Hepatocyte (in vitro differentiated cells): ENCODE measurements around the gene PTPN12. TPM values are rescaled to one million over a fixed set of nuclear protein-coding genes. Genes with fewer than 3 reads are reported as not detected.

Source experiments
- DNase-seq: peaks from one replicate; pipeline ENCODE4 v3.0.0-alpha.2; 2016; ENCODE audit warnings: low spot score
- H2AFZ ChIP-seq: fragments of 200-600 bp; sonication (generic); 2 replicates; pipeline ENCODE4 v1.6.0; 2016; ENCODE audit warnings: antibody characterized with exemption, mild to moderate bottlenecking
- H3K27ac ChIP-seq: fragments of 200-600 bp; sonication (generic); 2 replicates; pipeline ENCODE4 v1.5.1; 2016; ENCODE audit warnings: mild to moderate bottlenecking
- H3K27me3 ChIP-seq: fragments of 200-600 bp; sonication (generic); 2 replicates; pipeline ENCODE4 v1.6.1; 2016
- H3K36me3 ChIP-seq: fragments of 200-600 bp; sonication (generic); replicated peaks from 2 replicates; pipeline ENCODE4 v1.5.1; 2016; ENCODE audit warnings: low read depth; ENCODE audit not compliant: insufficient read depth
- H3K4me1 ChIP-seq: fragments of 200-600 bp; sonication (generic); 2 replicates; pipeline ENCODE4 v1.5.1; 2016; ENCODE audit warnings: mild to moderate bottlenecking, moderate library complexity; ENCODE audit not compliant: insufficient read depth
- H3K4me2 ChIP-seq: fragments of 200-600 bp; sonication (generic); 2 replicates; pipeline ENCODE4 v1.6.0; 2016
- H3K4me3 ChIP-seq: fragments of 200-600 bp; sonication (generic); 2 replicates; pipeline ENCODE4 v1.5.1; 2016; ENCODE audit warnings: mild to moderate bottlenecking
- H3K79me2 ChIP-seq: fragments of 200-600 bp; sonication (generic); 2 replicates; pipeline ENCODE4 v1.6.0; 2017; ENCODE audit warnings: mild to moderate bottlenecking
- H3K9me2 ChIP-seq: fragments of 200-600 bp; sonication (generic); replicated peaks from 2 replicates; pipeline ENCODE4 v1.6.0; 2017; ENCODE audit warnings: mild to moderate bottlenecking; ENCODE audit not compliant: insufficient read depth
- H3K9me3 ChIP-seq: fragments of 200-600 bp; sonication (generic); 2 replicates; pipeline ENCODE4 v1.5.1; 2016; ENCODE audit warnings: low read depth, mild to moderate bottlenecking
- H4K20me1 ChIP-seq: fragments of 200-600 bp; sonication (generic); 2 replicates; pipeline ENCODE4 v1.6.0; 2016; ENCODE audit warnings: mild to moderate bottlenecking; ENCODE audit not compliant: insufficient read depth, poor library complexity, severe bottlenecking
- CTCF ChIP-seq: fragments of 200-600 bp; sonication (generic); IDR thresholded peaks from 2 replicates; pipeline ENCODE4 v1.5.1; 2016; ENCODE audit warnings: antibody characterized with exemption, mild to moderate bottlenecking; ENCODE audit not compliant: poor library complexity
- EZH2 ChIP-seq: fragments of 200-600 bp; sonication (generic); IDR thresholded peaks from 2 replicates; pipeline ENCODE4 v1.6.1; 2016; ENCODE audit warnings: antibody characterized with exemption, mild to moderate bottlenecking, borderline replicate concordance
- EZH2phosphoT487 ChIP-seq: fragments of 200-600 bp; sonication (generic); IDR thresholded peaks from one replicate; pipeline ENCODE4 v1.6.1; 2018; ENCODE audit warnings: antibody characterized with exemption, mild to moderate bottlenecking, low read depth, moderate library complexity; ENCODE audit not compliant: unreplicated experiment, severe bottlenecking
- WGBS: methylation state at CpG from one replicate; pipeline ENCODE4 v1.1.6; 2016; ENCODE audit warnings: low lambda C conversion rate; ENCODE audit errors: missing lambda C conversion rate; 5-methylcytosine and 5-hydroxymethylcytosine counted together
- polyA plus RNA-seq: library from polyadenylated mRNA; unstranded; fragments of >200 nt; fragmentation: Nextera tagmentation; extraction: Ambion mirVana; gene quantifications from 2 replicates; pipeline ENCODE4 v1.2.1, GENCODE V29; 2016
- total RNA-seq: library from RNA; depleted of rRNA; stranded (reverse); fragments of >200 nt; gene quantifications from 2 replicates; pipeline ENCODE4 v1.2.3, GENCODE V29; 2014

PTPN12 gene
- total and polyA plus RNA-seq, 2 experiments from 2014 or later = 16.4 to 50.5 TPM

- peaks cover 24% of the 10 kb centered on the region for H3K4me1 ChIP-seq
- peak overlapping the region; percentile 20 for H3K4me2 ChIP-seq
- no peaks in the 10 kb centered on the region for H3K36me3 ChIP-seq
Observed at GRCh38 chr7:77685233-77685632, 148.1 kb downstream of the PTPN12 start.

GRCh38 chr7:77687100-77687746 lies 150.1 kb downstream of the PTPN12 start:
- Histone ChIP-seq H3K9me2 (no peaks in the 10 kb centered on the region), H3K79me2 (peaks cover 69% of the 10 kb centered on the region), H3K9me3 (no peaks in the 10 kb centered on the region), H3K4me3 (no peak overlapping the region), H3K36me3 (no peaks in the 10 kb centered on the region), H3K4me2 (peak overlapping the region; percentile 22), H3K4me1 (peaks cover 24% of the 10 kb centered on the region), H4K20me1 (no peaks in the 10 kb centered on the region), H3K27me3 (no peaks in the 10 kb centered on the region), H3K27ac (peak overlapping the region; percentile 10), H2AFZ (no peak overlapping the region)
- 83% methylated on average over 1 of the region's 1 CpG for WGBS
- no peak for TF ChIP-seq EZH2
- TF ChIP-seq CTCF = no peak
- TF ChIP-seq EZH2phosphoT487 = no peak
- DNase-seq = no peak

More at GRCh38 chr7:77685233-77685632, 148.1 kb downstream of the PTPN12 start:
- DNase-seq = peak; percentile 23
- Histone ChIP-seq H3K4me3 (no peak overlapping the region), H2AFZ (no peak overlapping the region), H3K27me3 (no peaks in the 10 kb centered on the region), H3K9me3 (no peaks in the 10 kb centered on the region), H3K79me2 (peaks cover 57% of the 10 kb centered on the region), H4K20me1 (no peaks in the 10 kb centered on the region), H3K9me2 (no peaks in the 10 kb centered on the region), H3K27ac (peak overlapping the region; percentile 70)
- 39% methylated on average over 5 of the region's 5 CpGs for WGBS
- no peak for TF ChIP-seq EZH2

- no peak overlapping the region for H3K4me2 ChIP-seq
- H3K4me1 ChIP-seq = peaks cover 29% of the 10 kb centered on the region
Observed at GRCh38 chr7:77687747-77688144, 150.7 kb downstream of the PTPN12 start.

More at GRCh38 chr7:77687747-77688144, 150.7 kb downstream of the PTPN12 start:
- Histone ChIP-seq H3K4me3 (no peak overlapping the region), H3K79me2 (peaks cover 71% of the 10 kb centered on the region), H4K20me1 (no peaks in the 10 kb centered on the region), H3K27me3 (no peaks in the 10 kb centered on the region), H2AFZ (no peak overlapping the region), H3K9me3 (no peaks in the 10 kb centered on the region), H3K27ac (peak overlapping the region; percentile 10), H3K9me2 (no peaks in the 10 kb centered on the region), H3K36me3 (no peaks in the 10 kb centered on the region)
- no peak for TF ChIP-seq CTCF
- no peak for TF ChIP-seq EZH2
- TF ChIP-seq EZH2phosphoT487 = no peak
- DNase-seq = no peak
- 89% methylated on average over 1 of the region's 1 CpG for WGBS

Other genes with a start within 250 kb of the PTPN12 start
- 11.1 and 16.3 TPM in 2 replicates for gene GSAP, start 120.9 kb upstream of the PTPN12 start, total RNA-seq
- gene GSAP, start 120.9 kb upstream of the PTPN12 start, polyA plus RNA-seq = 9.3 and 9.9 TPM in 2 replicates
- gene RSBN1L, start 159.2 kb downstream of the PTPN12 start, total RNA-seq = 14.8 and 19.2 TPM in 2 replicates
- gene RSBN1L, start 159.2 kb downstream of the PTPN12 start, polyA plus RNA-seq = 4.8 and 7.4 TPM in 2 replicates